Measurements from ENCODE around the gene KLHL8.
"Not testable (repeated sequence)": the region's sequence is repeated elsewhere in the genome, so short reads cannot be mapped to it uniquely, and the experiment has no call there.

Gene KLHL8

DNA sequence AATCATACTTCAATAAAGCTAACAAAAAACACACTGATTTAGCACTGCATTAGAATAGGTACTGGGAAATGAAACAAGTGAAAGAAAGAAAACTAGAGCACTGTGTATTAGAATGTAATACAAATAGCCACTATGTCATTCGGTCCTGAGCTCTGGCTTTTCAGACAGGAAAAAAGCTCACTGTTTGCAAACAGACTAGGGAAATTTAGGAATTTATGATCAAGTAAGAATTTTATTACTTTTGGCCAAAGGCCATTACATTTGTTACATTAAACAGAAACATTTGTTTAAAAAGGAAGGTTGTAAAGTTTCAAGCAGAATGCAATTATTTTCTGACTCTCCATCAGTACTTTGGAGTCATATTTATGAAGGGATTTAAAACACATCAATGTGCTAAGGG lies 68.7 kb downstream of the KLHL8 start:
- H3K27ac ChIP-seq, result peak overlapping the region; percentile 70
- TF ChIP-seq, protein P1, sequence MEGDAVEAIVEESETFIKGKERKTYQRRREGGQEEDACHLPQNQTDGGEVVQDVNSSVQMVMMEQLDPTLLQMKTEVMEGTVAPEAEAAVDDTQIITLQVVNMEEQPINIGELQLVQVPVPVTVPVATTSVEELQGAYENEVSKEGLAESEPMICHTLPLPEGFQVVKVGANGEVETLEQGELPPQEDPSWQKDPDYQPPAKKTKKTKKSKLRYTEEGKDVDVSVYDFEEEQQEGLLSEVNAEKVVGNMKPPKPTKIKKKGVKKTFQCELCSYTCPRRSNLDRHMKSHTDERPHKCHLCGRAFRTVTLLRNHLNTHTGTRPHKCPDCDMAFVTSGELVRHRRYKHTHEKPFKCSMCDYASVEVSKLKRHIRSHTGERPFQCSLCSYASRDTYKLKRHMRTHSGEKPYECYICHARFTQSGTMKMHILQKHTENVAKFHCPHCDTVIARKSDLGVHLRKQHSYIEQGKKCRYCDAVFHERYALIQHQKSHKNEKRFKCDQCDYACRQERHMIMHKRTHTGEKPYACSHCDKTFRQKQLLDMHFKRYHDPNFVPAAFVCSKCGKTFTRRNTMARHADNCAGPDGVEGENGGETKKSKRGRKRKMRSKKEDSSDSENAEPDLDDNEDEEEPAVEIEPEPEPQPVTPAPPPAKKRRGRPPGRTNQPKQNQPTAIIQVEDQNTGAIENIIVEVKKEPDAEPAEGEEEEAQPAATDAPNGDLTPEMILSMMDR (conservative IDR thresholded peaks at IDR 0.05), result no peak

DNA sequence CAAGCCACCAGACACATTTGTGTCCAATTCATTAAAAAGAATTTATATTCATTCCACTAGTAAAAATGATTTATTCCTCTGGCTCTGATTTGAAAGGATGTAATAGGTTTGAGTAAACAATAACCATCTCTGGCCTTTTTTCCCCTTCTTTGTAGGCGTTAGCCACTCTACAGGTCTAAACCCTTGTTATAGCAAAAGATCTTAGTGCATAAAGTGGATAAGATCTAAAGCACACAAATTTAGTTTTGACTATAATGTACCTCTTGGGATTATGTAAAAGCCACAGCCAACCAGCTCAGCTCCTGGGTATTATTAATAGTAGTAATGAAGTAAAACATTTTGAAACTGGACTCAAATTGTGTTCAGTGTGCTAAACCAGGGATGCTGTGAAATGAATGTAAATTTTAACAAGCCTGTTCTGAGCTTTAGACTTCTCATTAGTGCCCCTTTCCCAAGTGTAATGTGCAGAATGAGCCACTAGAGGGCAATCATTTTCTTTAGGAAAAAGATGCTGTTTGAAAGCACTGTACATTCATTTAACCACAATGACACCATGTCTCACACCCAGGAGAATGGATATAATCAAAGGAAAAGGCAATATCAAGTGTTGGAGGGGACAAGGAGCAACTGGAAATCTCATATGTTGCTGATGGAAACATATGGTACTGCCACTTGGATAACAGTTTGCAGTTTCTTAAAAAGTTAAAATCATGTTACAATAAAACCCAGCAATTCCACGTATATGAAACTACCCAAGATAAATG lies 69.7 kb downstream of the KLHL8 start:
- peak overlapping the region; percentile 70 for H3K27ac ChIP-seq

DNA sequence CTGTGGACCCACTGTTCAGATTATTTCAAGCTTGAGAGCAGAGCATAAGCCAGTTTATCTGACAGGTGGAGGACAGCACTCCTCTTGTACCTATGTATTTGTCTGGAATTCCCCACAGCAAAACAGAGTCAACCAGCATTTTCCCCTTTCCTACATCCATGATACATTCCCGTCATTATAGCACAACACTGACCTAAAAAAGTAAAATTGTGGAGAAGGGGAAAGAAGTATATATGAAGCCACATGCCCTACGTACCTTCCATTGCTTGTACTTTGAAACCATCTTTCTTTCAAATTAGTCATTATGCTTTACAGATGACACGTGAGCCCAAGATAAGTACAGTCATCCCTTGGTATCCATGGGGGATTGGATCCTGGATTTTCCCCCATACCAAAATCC lies 73.3 kb downstream of the KLHL8 start:
- peak overlapping the region; percentile 3; the same call in 1 of the 2 replicates for H3K27ac ChIP-seq
- TF ChIP-seq, protein P1 (conservative IDR thresholded peaks at IDR 0.05), result no peak

More for the DNA sequence above, 69.7 kb downstream of the KLHL8 start:
- TF ChIP-seq, protein P1 (conservative IDR thresholded peaks at IDR 0.05), result peak; percentile 94

DNA sequence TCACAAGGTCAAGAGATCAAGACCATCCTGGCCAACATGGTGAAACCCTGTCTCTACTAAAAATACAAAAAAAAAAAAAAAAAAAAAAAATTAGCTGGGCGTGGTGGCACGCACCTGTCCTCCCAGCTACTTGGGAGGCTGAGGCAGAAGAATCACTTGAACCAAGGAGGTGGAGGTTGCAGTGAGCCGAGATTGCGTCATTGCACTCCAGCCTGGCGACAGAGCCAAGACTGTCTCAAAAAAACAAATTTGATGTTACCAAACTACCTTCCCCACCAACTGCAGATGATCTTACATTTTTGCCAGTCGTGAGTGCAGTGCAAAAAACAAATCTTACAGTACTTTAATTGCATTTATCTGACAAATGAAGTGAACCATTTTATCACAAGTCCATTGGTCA lies 74.5 kb downstream of the KLHL8 start:
- not testable (repeated sequence) for H3K27ac ChIP-seq

DNA sequence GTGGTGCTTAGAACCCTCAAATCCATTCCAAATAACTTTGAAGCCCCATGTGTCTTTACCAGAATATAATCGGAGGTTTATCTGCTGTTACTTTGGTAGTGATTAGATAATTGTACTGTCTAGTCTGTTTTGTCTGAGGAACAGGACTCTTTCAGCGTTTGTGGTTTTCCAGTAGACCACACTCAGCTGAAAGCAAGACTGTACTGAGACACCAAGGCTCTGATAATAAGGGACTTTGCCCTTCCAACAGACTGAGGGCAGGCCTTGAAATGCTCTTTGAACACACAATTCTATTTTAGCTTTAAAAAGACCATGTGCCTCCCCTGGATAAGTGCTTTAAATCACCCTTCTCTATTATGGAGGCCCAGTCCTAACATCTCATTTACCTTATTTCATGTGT lies 76.1 kb downstream of the KLHL8 start:
- TF ChIP-seq, protein P1 (conservative IDR thresholded peaks at IDR 0.05), result no peak
- H3K27ac ChIP-seq, result no peak overlapping the region

DNA sequence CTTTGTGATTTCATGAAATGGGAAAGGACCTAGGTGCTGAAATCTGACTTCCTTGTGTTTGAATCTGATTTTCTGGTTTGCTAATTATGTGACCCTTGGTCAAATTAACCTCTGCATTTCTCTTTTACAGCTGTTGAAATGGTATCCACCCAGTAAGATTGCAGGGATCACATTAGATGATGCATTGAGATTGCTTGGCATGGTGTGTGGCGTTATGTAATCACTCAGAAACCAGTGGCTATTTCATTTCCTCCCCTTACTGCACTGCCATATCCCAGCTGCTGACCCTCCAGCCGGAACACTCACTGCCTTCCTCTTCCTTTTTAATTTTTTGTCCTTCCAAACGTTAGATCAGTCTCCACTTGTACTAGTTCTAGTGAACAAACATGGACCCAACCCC lies 79.0 kb downstream of the KLHL8 start:
- TF ChIP-seq, protein P1 (conservative IDR thresholded peaks at IDR 0.05), result no peak
- no peak overlapping the region for H3K27ac ChIP-seq

DNA sequence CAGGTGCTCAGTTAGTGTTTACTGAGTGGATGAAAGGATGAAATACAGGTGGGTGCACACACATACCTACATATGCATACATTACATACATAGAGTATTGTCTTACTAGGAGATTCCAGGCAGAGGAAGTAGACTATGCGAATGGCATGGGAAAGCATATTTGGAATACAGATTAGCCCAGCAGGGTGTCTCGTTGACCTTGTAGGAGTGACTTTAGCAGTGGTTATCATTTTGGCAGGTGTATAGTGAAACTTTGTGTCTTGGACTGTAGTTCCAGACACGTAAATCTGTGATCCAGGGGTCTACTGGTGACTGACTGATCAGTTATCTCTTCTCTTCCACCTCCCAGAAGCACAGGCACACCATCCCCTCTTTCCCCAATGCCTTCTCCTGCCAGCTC lies 86.3 kb downstream of the KLHL8 start:
- H3K27ac ChIP-seq, result no peak overlapping the region

DNA sequence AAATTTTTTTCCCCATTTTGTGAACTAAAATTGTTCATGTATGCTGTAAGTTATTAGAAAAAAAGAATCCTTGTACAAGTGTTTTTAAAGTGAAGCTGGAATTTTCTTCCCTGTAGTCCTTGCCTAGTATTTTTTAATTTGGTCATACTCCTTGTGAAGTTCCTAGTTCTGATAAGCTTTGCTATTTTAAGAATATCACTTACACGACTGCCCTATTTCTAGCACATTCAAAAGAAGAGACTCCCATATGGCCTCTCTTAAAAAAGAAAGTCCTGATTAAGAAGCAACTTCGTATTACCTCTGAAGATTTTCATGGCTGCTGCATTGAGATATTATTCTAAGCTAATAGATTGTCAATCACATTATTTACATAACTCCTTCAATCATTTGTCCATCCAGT lies 87.2 kb downstream of the KLHL8 start:
- no peak overlapping the region for H3K27ac ChIP-seq
- TF ChIP-seq, protein P1 (conservative IDR thresholded peaks at IDR 0.05), result no peak

More for the DNA sequence above, 86.3 kb downstream of the KLHL8 start:
- TF ChIP-seq, protein P1 (conservative IDR thresholded peaks at IDR 0.05), result no peak

All from VCaP (cell line).